Hepatocyte (in vitro differentiated cells): Measurements from ENCODE around the gene BCL2L1.

ENCODE experiments used
- CTCF ChIP-seq: fragments of 200-600 bp; sonication (generic); IDR thresholded peaks from 2 replicates; pipeline ENCODE4 v1.5.1; 2016; ENCODE audit warnings: antibody characterized with exemption, mild to moderate bottlenecking; ENCODE audit not compliant: poor library complexity
- EZH2 ChIP-seq: fragments of 200-600 bp; sonication (generic); IDR thresholded peaks from 2 replicates; pipeline ENCODE4 v1.6.1; 2016; ENCODE audit warnings: antibody characterized with exemption, mild to moderate bottlenecking, borderline replicate concordance
- EZH2phosphoT487 ChIP-seq: fragments of 200-600 bp; sonication (generic); IDR thresholded peaks from one replicate; pipeline ENCODE4 v1.6.1; 2018; ENCODE audit warnings: antibody characterized with exemption, mild to moderate bottlenecking, low read depth, moderate library complexity; ENCODE audit not compliant: unreplicated experiment, severe bottlenecking

DNA sequence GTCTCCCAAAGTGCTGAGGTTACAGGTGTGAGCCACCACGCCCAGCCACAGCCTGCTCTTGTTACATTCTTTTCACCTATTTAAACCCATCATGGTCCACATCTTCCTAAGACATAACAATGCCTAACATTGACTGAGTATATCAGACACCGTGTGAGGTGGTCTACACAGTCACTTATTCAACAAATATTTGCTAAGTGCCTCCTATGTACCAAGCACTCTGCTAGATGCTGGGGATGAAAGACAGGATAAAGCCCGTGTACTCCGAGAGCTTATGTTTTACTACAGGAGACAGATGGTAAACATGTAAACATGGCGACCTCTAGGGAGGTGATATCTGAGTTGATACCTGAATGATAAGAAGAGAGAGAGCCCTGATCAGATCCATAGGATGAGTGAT, 12.7 kb downstream of the BCL2L1 start:
- TF ChIP-seq EZH2 (no peak), CTCF (no peak), EZH2phosphoT487 (no peak)
